Adrenal gland (tissue), 12 donors: ENCODE data around the gene ZNF302. TPM values are rescaled to one million over a fixed set of nuclear protein-coding genes. Genes with fewer than 3 reads are reported as not detected.

Experiments used
- DNase-seq, 7 donors: peaks; one replicate each; pipeline ENCODE4 v3.0.0-alpha.2; 2019 to 2020
- H3K27ac ChIP-seq, 5 donors: fragments of 200-600 bp; sonication (generic) in 4 of 5; 1 replicate in 3 of 5; 2 replicates in 2 of 5; pipeline versions ENCODE4 v1.5.1 to v1.8.0; 2016 to 2020; ENCODE audit warnings: mild to moderate bottlenecking in 1 of 5
- H3K27me3 ChIP-seq: fragments of 200-600 bp; 2 replicates; pipeline ENCODE4 v1.8.0; 2021
- H3K36me3 ChIP-seq, 2 donors: fragments of 200-600 bp; replicated peaks in 1 of 2; 1 replicate in 1 of 2; 2 replicates in 1 of 2; pipeline versions ENCODE4 v1.5.1 to v1.8.0; 2018 to 2022
- H3K4me1 ChIP-seq, 2 donors: fragments of 200-600 bp; replicated peaks in 1 of 2; 1 replicate in 1 of 2; 2 replicates in 1 of 2; pipeline versions ENCODE4 v1.5.1 to v1.8.0; 2018 to 2021
- H3K4me3 ChIP-seq, 4 donors: fragments of 200-600 bp; sonication (generic) in 3 of 4; one replicate each; pipeline ENCODE4 v1.5.1; 2016 to 2018
- H3K9me3 ChIP-seq, 3 donors: fragments of 200-600 bp; sonication (generic) in 1 of 3; replicated peaks in 1 of 3; 1 replicate in 2 of 3; 2 replicates in 1 of 3; pipeline versions ENCODE4 v1.5.1 to v1.8.0; 2016 to 2021
- CTCF ChIP-seq, 6 experiments: fragments of 450-650 bp in 4 of 6; fragments of 200-600 bp in 2 of 6; sonication (generic) in 1 of 6; IDR thresholded peaks; 1 replicate in 5 of 6; 2 replicates in 1 of 6; pipeline versions ENCODE4 v1.5.1 to v1.8.0; 2016 to 2021; ENCODE audit warnings: antibody characterized with exemption in 6 of 6, mild to moderate bottlenecking in 2 of 6, moderate library complexity in 1 of 6
- POLR2A ChIP-seq, 2 donors: fragments of 450-650 bp; IDR thresholded peaks; one replicate each; pipeline ENCODE4 v1.6.1; 2017; ENCODE audit warnings: antibody characterized with exemption in 2 of 2, mild to moderate bottlenecking in 2 of 2, moderate library complexity in 1 of 2
- WGBS, 4 donors: extraction: QIAGEN DNeasy Blood & Tissue Kit in 2 of 4; methylation state at CpG; one replicate each; pipeline versions ENCODE4 v1.1.5 to v1.1.7; 2013 to 2017; 5-methylcytosine and 5-hydroxymethylcytosine counted together
- intact Hi-C, 2 donors: fragments of 100-400 bp; cut with DNase I; formaldehyde crosslinking; loops; one replicate each; pipeline versions ENCODE4 v1.14.1 to v1.15.0; 2022 to 2023
- polyA plus RNA-seq, 3 donors: library from polyadenylated mRNA; stranded (reverse); fragments of 200-250 nt in 2 of 3; fragments of 350-450 nt in 1 of 3; fragmentation: Illumina TruSeq in 1 of 3; extraction: RNeasy Lipid Tissue Mini Kit (QIAGEN cat#74804) in 1 of 3; gene quantifications; one replicate each; pipeline ENCODE4 v1.2.3, GENCODE V29; 2013 to 2014
- total RNA-seq, 9 donors: library from RNA; depleted of rRNA in 4 of 9; stranded (reverse); fragments of >200 nt in 4 of 9; fragments of 120-200 nt in 1 of 9; fragmentation: NEBNext Ultra II Directional in 1 of 9; extraction: Animal tissue kit (Norgen Biotek cat#: 25700) in 1 of 9; gene quantifications; one replicate each; pipeline versions ENCODE4 v1.1.0 to v1.2.4, GENCODE V29; 2013 to 2023
- donor health status: healthy with polysubstance abuse.
- donor health status: Bipolar disorder and iron deficiency.
- donor health status: DM: yes; HTN: yes; CAD: no.
- donor health status: DM: no; HTN: no; CAD: no.
- donor health status: DM: no; HTN: no; CAD: no.
- donor health status: DM: yes; HTN: yes; CAD: no.

Gene ZNF302
- total and polyA plus RNA-seq, 12 donors: 12.7 to 67.3 (median 32.9) TPM

GRCh38 chr19:34669305-34669704 lies 8.2 kb upstream of the ZNF302 start:
- intact Hi-C loops: no loop called here
- 82 to 88% (median 84%) methylated on average over 4 to 7 of the region's 7 CpGs for WGBS, 4 donors
- Histone ChIP-seq H3K9me3 (no peaks in the 10 kb centered on the region), H3K36me3 (no peaks in the 10 kb centered on the region), H3K27ac (no peak overlapping the region), H3K4me3 (no peak overlapping the region), H3K4me1 (peaks cover 11% of the 10 kb centered on the region in 2 donors), H3K27me3 (no peaks in the 10 kb centered on the region)
- DNase-seq: no peak
- TF ChIP-seq POLR2A (IDR thresholded peaks at IDR 0.05) (no peak), CTCF (IDR thresholded peaks at IDR 0.05) (no peak)

GRCh38 chr19:34671972-34672371 lies 5.5 kb upstream of the ZNF302 start:
- Histone ChIP-seq H3K4me3 (no peak overlapping the region), H3K27ac (no peak overlapping the region), H3K9me3 (no peaks in the 10 kb centered on the region), H3K36me3 (no peaks in the 10 kb centered on the region), H3K4me1 (peaks cover 8 to 18% of the 10 kb centered on the region in 2 donors), H3K27me3 (no peaks in the 10 kb centered on the region)
- intact Hi-C loops: no loop called here
- TF ChIP-seq CTCF (IDR thresholded peaks at IDR 0.05) (no peak), POLR2A (IDR thresholded peaks at IDR 0.05) (no peak)
- 87 to 95% (median 93%) methylated on average over 3 of the region's 3 CpGs for WGBS, 4 donors
- DNase-seq: no peak

DNA sequence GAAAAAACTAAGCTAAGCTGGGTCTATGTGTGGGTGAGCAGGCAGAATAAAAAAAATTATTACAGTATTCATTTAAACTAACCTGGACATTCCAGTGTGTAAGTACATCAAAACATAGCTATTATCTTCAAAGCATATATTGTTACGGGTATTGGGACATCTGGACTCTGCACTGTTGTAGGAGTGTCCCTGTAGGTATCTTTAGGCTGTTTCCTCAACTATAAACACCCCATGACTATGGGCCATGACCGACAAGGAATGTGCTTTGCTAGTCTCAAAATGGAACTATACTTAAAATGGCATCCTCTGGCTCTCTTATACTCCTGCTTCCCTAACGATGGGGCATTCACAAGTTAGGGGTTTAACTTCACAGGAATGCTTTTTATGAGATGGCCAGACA lies 3.9 kb upstream of the ZNF302 start:
- H3K27me3 ChIP-seq: no peaks in the 10 kb centered on the region
- intact Hi-C loops: no loop called here
- no peaks in the 10 kb centered on the region for H3K9me3 ChIP-seq
- no peak for TF ChIP-seq POLR2A (IDR thresholded peaks at IDR 0.05)
- TF ChIP-seq CTCF (IDR thresholded peaks at IDR 0.05): no peak
- no peak for DNase-seq
- H3K4me1 ChIP-seq: peaks cover 4 to 20% of the 10 kb centered on the region in 2 donors
- H3K27ac ChIP-seq: no peak overlapping the region
- H3K36me3 ChIP-seq: no peaks in the 10 kb centered on the region
- WGBS, 4 donors: 80 to 94% (median 88%) methylated on average over 3 of the region's 3 CpGs
- H3K4me3 ChIP-seq: no peak overlapping the region

- Histone ChIP-seq H3K9me3 (peaks cover 0 to under 1% (median 0%) of the 10 kb centered on the region in 3 donors), H3K27me3 (no peaks in the 10 kb centered on the region), H3K4me3 (no peak overlapping the region), H3K27ac (no peak overlapping the region), H3K4me1 (peaks cover 4 to 30% of the 10 kb centered on the region in 2 donors), H3K36me3 (peaks cover 0 to 11% of the 10 kb centered on the region in 2 donors)
- intact Hi-C loops: no loop called here
- 93 to 99% (median 96%) methylated on average over 3 of the region's 3 CpGs for WGBS, 4 donors
- no peak for DNase-seq
- no peak for TF ChIP-seq POLR2A (IDR thresholded peaks at IDR 0.05)
- no peak for TF ChIP-seq CTCF (IDR thresholded peaks at IDR 0.05)
Observed at GRCh38 chr19:34675250-34675649, 2.2 kb upstream of the ZNF302 start.
